ENCODE measurements around the gene CDS1.

CDS1 gene

DNA sequence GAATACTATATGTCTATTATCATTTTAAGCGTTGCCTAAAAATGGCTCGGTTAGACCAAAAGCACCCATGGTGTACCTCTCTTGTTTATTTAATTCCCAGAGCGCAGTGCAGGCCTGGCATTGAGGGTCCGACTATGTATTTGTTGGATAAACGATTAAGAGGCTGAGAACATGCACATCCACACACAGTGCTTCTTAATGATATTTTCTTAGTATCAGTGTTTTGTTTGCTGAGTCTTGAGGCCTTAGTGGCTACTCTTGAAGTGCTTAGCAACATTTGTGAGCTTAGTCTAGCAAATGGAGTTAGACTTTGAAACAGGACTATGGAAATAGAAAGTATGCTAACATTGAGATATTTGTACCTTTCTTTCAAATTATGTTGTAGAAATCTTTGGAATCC is 43.7 kb downstream of the CDS1 start:
- DNase-seq (ENCODE audit: low spot score) = no peak
- TF ChIP-seq, protein P1, sequence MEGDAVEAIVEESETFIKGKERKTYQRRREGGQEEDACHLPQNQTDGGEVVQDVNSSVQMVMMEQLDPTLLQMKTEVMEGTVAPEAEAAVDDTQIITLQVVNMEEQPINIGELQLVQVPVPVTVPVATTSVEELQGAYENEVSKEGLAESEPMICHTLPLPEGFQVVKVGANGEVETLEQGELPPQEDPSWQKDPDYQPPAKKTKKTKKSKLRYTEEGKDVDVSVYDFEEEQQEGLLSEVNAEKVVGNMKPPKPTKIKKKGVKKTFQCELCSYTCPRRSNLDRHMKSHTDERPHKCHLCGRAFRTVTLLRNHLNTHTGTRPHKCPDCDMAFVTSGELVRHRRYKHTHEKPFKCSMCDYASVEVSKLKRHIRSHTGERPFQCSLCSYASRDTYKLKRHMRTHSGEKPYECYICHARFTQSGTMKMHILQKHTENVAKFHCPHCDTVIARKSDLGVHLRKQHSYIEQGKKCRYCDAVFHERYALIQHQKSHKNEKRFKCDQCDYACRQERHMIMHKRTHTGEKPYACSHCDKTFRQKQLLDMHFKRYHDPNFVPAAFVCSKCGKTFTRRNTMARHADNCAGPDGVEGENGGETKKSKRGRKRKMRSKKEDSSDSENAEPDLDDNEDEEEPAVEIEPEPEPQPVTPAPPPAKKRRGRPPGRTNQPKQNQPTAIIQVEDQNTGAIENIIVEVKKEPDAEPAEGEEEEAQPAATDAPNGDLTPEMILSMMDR (IDR thresholded peaks at IDR 0.05; ENCODE audit: borderline replicate concordance, control extremely low read depth, extremely low read depth, insufficient read depth, missing control alignments) = no peak
- in situ Hi-C loops (cut with MboI; ENCODE audit: low sequenced_read_pairs, unreplicated experiment) = no loop called here

DNA sequence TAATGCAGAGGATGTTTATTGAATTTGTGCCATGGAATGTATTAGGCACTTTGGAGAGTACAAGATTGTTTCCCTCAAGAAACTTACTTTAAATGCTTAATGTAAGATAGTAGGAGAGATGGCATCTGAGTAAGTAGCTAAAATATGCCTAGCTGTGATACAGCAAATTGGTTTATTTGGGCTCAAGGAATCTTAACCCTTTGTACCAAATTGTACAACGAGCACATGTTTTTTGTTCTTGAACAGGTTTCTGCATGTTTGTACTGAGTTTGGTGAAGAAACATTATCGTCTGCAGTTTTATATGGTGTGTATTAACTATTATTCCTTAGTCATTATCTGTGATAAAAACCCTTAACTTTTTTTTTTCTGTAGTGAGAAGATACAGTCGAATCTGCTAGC is 48.6 kb downstream of the CDS1 start:
- in situ Hi-C loops (cut with MboI; ENCODE audit: low sequenced_read_pairs, unreplicated experiment) = no loop called here

DNA sequence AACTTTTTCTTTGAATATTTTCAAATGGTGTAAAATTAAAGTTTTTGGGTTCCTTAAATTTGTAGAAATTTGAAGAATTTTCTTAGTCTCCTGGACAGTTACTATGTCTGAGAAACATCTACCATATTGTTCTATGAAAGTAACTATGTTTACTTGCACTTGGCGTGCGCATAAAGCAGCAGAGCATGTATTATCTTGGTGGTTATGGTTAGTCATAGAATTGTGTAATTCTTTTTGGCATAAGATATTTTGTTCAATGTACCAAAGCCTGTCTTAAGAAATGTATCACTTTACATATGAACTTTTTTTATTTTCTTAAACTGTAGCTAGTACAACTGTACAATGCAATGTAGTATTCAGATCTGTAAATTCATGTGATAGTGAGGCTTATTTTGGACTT is 49.2 kb downstream of the CDS1 start:
- TF ChIP-seq, protein P1 (IDR thresholded peaks at IDR 0.05; ENCODE audit: borderline replicate concordance, control extremely low read depth, extremely low read depth, insufficient read depth, missing control alignments) = no peak
- DNase-seq (ENCODE audit: low spot score) = no peak
- in situ Hi-C loops (cut with MboI; ENCODE audit: low sequenced_read_pairs, unreplicated experiment) = no loop called here

More for the DNA sequence above, 48.6 kb downstream of the CDS1 start:
- DNase-seq (ENCODE audit: low spot score) = no peak
- TF ChIP-seq, protein P1 (IDR thresholded peaks at IDR 0.05; ENCODE audit: borderline replicate concordance, control extremely low read depth, extremely low read depth, insufficient read depth, missing control alignments) = no peak

DNA sequence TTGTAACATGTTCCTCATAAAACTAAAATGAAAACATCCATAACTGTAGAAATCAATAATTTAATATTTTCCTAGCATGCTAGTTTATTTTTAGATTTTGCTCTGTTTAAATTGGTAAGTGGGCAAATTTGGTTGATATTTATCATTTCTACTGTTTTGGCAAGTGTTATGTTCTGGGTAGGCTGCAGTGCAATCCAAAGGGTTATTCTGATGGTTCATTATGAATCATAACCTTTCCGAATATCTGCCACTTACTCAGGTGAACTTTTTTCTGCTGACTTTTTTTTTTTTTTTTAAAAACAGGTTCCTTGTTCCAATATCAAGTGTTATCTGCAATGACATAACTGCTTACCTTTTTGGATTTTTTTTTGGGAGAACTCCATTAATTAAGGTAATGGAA is 52.0 kb downstream of the CDS1 start:
- no peak for DNase-seq (ENCODE audit: low spot score)
- TF ChIP-seq, protein P1 (IDR thresholded peaks at IDR 0.05; ENCODE audit: borderline replicate concordance, control extremely low read depth, extremely low read depth, insufficient read depth, missing control alignments) = no peak
- in situ Hi-C loops (cut with MboI; ENCODE audit: low sequenced_read_pairs, unreplicated experiment) = no loop called here

DNA sequence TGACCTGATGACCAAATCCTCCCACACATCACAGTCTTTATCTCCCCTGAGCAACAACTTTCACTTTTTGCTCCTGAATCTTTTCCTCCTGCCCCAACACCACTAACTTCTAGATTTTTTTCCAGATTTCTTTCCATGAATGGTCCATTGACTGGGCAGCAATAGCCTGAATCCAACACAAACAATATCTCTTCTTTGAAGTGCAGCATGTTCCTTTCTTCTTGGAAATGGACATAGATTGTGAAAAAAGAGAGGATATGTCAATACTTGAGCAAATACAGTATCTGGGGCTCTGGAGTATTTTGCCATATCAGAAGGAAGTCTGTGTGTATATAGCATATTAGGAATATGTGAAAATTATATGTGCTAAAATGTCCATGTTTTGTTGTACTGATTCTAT is 55.2 kb downstream of the CDS1 start:
- in situ Hi-C loops (cut with MboI; ENCODE audit: low sequenced_read_pairs, unreplicated experiment) = no loop called here
- TF ChIP-seq, protein P1 (IDR thresholded peaks at IDR 0.05; ENCODE audit: borderline replicate concordance, control extremely low read depth, extremely low read depth, insufficient read depth, missing control alignments) = no peak
- DNase-seq (ENCODE audit: low spot score) = no peak

DNA sequence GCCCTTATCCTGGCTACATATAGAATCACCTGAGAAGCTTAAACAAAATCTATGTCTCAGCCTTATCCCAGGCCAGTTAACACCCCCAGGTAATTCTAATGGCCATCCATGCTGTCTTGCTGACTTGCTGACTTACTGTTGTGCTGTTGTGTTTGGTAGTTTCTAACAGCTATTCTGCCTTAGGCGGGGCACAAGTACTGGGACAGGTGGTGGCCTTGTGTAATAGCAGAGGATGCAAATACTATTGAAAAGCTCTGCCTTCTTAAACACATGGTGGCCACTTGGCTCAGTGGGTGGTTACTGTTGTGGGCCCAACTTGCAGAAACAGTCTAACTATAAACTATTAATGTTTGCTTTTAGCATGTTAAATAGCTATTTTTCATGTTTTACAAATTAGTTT is 56.2 kb downstream of the CDS1 start:
- in situ Hi-C loops (cut with MboI; ENCODE audit: low sequenced_read_pairs, unreplicated experiment) = no loop called here
- TF ChIP-seq, protein P1 (IDR thresholded peaks at IDR 0.05; ENCODE audit: borderline replicate concordance, control extremely low read depth, extremely low read depth, insufficient read depth, missing control alignments) = no peak
- DNase-seq (ENCODE audit: low spot score) = no peak

DNA sequence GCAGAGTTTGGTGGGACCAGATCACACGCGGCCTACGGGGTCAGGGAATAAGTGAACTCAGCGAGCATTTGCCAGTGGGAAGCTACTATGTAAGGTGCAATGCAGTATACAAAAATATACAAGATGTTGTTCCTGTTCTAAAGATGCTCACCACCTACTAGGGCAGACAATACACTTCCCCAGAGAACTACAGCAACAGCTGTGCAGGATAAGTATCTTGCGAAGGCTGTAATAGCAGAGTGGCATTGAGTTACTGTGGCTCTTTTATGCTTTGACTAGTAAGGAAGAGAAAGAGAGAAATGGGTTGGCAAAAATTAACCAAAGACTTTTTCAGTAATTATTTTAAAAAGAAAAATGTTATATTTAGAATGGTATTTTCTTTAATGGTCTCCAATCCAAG is 61.2 kb downstream of the CDS1 start:
- no peak for DNase-seq (ENCODE audit: low spot score)
- TF ChIP-seq, protein P1 (IDR thresholded peaks at IDR 0.05; ENCODE audit: borderline replicate concordance, control extremely low read depth, extremely low read depth, insufficient read depth, missing control alignments) = no peak
- in situ Hi-C loops (cut with MboI; ENCODE audit: low sequenced_read_pairs, unreplicated experiment) = no loop called here

Measured in GM13976 (cell line).